GM21737 (cell line): Measurements from ENCODE around the gene LPAR3.
A peak's percentile ranks its signal among the peaks of the same experiment; 100 is the strongest.

Source experiments
- ATAC-seq: cut with Tn5 transposase; IDR thresholded peaks from one replicate; pipeline ENCODE4 v1.9.1; 2021; ENCODE audit warnings: mild to moderate bottlenecking, moderate library complexity; ENCODE audit not compliant: unreplicated experiment

Gene LPAR3

DNA sequence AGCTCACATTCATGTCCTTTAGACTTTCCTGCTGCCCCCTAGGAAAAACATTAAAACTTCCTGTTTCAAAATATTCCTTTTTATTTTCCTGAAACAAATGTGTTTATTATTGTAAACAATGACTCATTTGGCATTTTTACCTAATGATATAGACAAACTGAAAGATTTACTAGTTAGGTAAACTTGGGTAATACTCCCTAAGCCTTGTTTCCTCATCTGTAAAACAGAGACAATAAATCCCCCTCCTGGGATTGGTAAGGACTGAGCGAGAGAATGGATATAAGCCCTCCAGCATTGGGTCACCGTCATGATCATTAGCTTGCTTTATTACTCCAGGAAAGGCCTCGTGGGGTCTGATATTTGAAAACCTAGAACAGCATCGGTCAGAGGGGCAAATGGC lies 59.8 kb downstream of the LPAR3 start:
- ATAC-seq: no peak

DNA sequence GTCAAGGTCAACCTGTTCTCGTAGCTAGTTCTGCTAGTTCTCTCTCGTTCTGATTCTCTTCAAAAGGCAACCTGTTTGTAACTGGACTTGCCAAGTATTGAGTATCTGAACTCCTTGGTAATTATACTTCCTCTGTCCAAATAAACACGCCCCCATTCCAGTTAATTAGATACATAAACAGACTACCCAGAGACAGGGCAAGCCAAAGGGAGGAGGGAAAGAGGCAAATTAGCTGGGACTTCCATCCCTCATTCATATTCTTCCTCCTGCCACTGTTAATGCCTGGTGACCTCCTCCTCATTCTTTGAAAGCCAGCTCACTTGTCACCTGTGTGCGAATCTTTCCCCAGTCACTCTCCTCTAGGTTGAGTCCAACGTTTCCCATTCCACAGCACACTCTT lies 62.9 kb downstream of the LPAR3 start:
- no peak for ATAC-seq

DNA sequence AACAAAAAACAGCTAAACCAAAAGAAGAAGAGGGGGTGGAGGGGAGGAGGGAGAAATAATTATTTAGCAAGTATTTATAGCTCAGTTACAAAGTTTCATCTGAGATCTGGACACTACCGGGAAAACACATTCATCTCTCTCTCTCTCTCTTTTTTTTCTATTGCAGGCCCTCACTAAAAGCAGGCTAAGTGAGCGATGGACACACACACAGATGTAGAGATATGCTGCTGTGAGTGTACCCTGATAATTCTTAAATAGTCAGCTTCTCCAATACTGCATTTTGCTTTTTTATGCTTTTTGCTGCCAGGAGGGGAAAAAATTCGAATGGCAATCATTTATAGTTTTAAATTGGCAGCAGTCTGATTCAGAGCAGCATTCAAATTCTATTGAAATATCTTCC lies 65.0 kb downstream of the LPAR3 start:
- no peak for ATAC-seq

DNA sequence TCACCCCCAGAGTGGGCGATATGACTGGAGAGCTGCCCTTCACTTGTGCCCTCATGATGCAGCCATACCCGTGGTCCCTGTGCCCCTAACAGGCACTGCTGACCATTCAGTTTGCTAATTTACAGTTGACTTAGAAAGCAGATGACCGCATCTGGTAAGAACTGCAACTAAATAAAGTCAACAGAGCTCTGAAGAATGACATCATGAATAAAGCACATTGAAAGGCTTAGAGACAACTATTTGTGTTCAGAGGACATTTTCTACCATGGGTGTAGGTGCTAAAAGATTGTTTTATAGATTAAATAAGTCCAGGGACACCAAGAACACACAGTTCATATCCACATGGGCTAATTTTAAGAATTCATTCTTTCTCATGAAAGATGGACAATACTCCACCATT lies 65.5 kb downstream of the LPAR3 start:
- ATAC-seq: no peak

DNA sequence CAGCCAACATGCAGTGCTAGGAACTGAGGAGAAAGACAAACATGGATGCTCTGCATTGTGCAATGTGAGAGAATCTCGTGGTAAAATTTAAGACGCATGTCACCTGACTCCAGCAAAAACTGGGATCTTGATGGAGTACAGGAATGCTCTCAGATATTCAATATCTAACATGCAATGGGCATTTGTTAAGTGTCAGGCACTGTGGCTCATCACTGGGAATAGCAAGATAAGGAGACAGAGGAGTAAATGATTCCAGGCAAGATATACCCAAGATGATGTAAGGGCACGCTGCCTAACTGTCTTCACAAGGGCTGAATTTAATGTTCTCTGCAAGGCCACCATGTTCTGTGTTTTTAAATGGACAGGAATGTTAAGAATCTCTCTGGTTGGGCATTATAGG lies 67.8 kb downstream of the LPAR3 start:
- ATAC-seq: no peak

DNA sequence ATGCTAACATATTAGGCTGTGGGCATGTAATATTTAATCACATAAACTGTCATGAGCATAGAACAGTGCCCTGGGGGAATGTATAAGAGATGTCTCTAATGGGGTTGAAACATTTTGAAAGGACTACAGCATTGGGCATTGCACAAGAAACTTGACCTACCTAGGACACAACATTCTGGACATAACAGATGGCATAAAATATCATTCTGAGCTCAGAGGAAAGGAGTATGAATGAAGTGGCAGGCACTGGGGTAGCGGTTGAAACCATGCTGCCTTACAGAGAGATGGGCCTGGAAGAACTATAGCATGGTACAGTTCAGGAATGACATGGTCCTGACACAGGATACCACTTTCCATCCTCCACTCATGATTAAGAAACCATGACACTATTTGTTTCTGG lies 69.0 kb downstream of the LPAR3 start:
- no peak for ATAC-seq

DNA sequence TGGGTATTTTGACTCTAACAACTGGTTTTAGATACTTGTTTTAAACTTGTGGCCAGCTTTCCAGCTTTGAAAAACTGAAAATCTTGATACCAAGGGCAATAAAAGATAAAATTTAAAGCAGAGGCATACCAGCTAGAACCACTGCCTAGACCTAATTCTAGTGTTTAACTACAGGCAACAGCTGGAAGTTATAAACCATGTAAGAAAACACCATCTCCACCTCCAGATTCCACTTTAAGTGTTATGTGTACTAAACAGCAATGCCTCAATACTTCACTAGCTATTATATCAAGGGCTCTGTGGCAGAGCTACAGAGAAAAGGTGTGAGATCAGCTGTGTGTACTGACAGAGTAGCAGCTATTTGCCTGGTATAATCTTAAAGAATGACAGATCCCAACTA lies 69.5 kb downstream of the LPAR3 start:
- ATAC-seq: no peak

DNA sequence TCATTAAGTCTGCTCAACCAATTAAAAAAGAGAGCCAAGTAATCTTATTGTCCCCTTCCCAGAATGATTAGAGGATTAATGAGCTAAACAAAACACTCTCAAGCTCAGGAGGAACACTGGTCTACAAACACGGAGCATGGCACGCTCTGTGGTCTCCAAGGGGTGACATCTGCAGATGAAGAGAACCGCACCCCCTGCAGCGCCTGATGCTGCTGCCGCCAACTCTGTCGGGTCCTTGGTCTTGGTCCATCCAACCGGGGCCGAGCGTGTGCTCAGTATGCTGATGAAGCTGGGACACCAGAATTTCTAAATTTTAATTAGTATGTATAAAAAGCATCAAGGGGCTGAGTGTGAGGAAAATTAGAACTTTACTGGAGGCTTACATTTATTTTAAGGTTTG lies 82.7 kb downstream of the LPAR3 start:
- ATAC-seq: no peak

DNA sequence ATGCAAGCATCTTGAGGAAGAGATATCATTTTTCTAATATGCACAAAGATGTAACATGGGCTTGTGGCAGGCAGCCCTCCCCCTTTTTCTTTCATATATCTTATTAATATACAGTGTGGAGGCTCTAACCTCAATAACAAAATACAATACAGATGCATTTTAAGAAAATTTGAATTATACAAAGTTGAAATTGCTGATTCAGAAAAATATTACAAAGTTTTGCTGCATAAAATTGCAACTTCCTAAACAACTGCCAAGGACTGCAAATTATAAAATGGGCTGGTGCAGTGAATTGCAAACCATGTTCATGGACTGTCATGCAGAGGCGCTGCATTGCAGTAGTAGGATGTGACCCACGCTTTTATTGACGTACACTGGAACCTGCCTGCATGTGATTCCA lies 84.0 kb downstream of the LPAR3 start:
- ATAC-seq: no peak

DNA sequence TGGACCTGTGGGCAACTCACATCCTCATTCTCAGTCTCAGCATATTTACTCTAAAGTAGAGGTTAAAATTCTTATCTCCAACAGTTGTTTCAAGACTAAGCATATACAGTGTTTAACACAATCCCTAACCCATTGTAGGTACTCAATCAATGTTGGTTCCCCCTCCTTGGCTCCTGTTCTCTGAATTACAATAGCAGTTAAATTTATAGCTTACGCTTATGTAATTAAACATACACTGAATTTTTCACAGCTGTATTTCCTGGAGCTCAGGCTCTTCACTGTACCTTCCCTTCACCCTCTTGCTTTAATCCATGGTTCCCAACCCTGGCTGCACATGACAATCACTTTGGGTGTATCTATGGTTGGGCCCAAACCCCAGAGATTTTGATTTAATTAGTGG lies 89.4 kb downstream of the LPAR3 start:
- no peak for ATAC-seq

DNA sequence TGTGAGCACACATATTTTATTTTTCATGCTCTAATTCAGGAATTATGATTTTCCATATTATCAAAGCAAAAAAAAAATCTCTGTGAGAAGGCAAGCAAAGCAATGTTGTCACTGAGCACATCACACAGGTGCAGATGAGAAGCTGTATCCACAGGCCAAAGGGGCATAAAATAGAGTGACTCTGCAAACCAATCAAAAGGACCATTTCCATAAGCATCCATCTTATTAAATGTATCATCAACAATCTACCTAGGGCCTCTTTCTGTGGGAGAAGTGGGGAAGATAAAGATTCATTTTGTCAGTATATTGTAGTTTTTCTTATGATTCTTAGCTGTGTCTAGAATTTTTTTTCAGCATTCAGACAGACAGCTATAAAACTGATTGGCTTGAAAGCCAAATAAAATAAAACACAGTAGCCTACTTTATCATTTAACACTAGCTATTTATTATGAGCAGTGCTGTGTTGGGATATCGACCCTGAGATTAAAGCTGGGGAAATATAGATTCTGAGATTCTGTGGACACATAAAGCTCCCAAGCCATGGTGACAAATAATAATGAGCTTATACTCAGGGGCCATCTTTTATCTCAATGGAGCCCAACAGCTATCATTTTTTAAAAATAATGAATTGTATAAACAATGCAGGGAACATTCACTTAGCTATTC lies 90.3 kb downstream of the LPAR3 start:
- ATAC-seq: no peak

DNA sequence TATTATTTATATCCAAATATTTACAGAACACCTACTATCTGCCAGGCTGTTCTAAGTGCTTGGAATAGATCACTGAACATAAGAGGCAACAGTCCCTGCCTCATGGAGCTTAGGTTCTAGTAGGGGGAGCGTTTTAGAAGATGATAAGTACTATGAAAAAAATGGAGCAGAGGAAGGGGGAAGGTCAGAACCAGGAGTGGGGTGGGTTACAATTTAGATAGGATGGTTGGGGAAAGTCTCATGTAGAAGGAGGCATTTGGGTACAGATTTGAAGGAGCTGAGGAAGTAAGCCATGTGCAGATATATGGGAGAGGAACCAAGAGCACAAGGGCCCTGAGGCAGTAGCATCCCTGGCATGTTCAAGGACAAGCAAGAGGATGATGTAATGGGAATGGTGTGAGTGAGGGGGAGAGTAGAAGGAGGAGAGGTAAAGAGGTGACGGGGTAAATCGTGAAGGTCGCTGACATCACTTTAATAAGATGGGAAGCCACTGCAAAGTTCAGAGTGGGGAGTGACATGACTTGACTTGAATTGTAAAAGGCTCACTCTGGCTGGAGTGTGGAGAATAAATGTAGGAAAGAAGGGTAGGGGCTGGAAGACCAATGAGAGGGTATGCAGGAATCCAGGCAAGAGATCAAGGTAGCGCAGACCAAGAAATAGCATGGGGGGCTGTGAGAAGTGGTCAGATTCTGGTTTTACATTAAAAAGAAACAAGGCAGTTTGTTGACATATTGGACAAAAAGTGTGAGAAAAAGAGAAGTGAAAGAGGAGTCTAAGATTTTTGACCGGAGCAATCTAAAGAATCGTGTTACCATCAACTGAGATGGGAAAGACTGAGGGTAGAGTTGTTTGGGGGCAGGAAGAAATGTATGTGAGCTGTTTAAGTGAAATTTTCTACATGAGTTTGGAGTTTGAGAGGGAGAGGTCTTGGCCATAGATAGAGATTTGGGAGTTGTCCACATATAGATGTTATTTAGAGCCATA lies 92.6 kb downstream of the LPAR3 start:
- ATAC-seq: no peak

DNA sequence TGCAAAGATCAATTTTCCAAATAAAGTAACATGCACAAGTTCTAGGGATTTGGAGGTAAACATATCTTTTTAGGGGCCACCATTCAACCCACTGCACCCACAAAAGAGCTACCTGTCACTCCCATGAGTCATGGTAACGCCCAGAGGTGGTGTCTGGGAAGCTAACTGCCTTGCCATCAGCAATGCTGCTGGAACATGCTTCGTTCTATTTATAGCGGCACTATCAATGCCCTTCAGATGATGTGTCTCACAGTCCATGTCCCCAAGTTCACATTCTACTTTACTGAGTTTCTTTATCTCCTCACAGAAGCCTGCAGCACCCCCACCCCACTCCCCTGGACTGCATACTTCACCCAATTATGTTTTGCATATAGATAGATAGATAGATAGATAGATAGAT lies 95.4 kb downstream of the LPAR3 start:
- no peak for ATAC-seq

DNA sequence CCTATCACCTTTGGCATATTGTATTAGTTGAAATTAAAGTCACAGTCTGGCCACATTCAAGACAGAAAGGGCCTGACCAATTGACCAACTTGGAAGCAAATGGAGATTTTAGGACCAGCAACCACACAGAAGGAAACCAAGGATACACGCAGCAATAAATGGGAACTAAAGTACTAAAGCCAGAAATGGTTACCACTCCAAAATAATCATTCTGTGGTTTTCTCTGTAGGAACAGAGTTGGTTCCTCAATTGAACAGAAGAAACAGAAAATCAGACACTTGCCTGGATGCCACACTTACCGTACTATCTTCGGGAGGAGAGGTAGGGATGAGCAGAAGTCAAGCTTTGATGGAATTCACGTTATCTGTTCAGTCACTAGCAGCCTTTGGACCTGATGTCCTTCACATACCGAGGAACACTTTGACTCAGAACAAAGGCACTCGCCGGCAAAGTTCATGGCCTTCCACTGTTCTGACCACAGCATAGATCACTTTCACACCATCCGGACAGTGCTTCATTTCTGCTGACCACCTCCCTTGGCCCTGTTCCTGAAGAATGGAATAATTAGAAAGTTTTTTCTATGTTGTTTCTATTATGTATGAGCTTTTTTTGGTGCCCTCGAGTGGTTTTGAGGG lies 96.9 kb downstream of the LPAR3 start:
- ATAC-seq: no peak

DNA sequence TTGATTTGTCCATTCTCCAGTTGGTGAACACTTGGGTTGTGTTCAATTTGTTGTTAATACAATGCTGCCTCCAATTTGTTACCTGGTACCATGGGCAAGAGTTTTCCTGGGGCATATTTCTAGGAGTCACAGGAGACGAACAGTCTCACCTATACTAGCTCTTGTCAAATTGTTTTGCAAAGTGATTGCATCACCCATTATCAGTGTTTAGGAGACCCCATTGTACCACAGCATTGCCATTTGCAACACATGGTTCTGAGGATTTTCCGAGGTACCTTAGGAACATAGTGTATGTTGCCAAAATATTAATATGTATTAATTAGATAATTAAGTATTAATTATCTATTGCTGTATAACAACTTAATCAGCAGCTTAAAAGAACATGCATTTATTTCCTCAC lies 97.8 kb downstream of the LPAR3 start:
- no peak for ATAC-seq

DNA sequence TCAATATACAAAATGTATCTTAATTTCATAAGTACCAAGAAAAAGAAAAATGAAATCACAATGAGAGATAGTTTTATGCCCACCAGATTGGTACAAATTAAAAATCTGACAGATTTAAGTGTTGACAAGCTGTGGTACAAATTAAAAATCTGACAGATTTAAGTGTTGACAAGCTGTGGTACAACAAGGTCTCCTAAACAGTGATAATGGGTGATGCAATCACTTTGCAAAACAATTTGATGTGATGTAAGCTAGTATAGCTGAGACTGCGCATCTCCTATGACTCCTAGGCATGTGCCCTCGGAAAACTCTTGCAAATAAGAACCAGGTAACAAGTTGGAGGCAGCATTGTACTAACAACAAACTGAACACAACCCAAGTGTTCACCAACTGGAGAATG lies 100.6 kb downstream of the LPAR3 start:
- ATAC-seq: no peak

DNA sequence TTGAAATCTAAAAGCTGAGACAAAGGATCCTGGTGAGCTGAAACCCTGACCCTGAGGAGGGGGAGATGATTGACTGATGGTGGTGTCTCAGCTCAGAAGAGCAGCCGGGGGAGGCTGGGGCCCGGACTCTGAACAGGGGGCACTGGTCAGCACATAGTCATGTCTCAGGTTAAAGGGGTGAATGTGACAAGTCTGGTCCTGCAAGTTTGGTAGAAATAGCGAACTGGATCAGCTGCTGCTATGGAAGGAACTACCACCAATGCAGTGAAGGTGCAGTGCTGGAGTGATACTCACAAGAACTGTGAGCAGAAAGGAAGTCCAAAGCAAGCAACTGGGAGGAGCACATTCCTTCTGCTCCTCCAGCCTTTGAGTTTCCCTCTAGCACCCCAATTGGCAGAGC lies 104.0 kb downstream of the LPAR3 start:
- no peak for ATAC-seq

DNA sequence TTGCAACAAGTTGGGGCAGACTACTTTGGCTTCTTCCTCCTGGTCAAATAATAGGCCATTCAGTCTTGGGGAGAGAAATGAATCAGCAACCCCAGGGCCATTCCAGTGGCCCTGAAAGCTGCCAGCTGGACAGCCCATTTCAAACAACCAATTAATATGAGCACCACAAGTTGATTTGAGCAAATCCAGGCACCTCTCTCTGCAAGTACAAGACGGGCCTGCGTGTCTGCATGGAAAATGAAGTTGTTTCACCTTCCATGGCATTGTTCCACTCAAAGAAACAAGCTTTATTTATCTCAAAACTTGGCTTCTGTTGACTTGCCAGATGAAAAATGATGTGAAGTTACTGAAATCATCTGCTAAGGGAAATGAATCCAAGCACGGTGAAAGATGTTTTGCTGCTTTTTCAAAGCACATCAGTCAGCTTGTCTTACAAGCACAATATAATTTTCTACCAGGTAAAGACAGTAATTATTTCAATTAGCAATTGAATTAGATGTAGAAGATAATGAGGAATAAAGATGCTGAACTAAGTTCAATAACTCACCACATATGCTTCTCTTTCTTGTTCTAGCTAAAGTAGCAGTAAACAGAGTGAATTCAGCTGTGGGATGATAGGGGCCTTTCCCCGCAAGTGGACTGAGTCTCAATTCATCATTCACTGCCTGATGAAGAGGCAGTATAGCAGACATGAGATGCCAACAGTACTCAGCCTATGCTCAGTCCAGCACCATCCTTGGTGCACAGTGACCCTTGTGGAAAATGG lies 107.6 kb downstream of the LPAR3 start:
- ATAC-seq: no peak

DNA sequence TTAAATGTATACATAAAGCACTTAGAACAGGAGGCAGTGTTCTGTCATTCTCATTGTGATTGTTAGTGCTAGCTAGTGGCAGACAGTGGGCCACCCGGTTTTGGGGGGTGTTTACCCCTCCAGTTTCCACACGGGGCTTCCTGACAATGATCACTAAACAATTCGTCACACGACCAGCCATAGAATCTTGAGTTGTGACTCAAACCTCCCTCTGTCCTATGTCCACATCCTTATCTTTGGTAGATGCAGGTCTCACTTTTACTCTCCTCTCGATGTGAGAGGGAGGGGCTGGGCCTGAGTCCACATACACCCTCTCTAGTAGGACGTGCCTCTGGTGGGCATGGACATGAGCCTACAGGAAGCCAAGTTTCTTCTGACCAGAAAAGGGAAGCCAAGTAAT lies 110.1 kb downstream of the LPAR3 start:
- no peak for ATAC-seq

DNA sequence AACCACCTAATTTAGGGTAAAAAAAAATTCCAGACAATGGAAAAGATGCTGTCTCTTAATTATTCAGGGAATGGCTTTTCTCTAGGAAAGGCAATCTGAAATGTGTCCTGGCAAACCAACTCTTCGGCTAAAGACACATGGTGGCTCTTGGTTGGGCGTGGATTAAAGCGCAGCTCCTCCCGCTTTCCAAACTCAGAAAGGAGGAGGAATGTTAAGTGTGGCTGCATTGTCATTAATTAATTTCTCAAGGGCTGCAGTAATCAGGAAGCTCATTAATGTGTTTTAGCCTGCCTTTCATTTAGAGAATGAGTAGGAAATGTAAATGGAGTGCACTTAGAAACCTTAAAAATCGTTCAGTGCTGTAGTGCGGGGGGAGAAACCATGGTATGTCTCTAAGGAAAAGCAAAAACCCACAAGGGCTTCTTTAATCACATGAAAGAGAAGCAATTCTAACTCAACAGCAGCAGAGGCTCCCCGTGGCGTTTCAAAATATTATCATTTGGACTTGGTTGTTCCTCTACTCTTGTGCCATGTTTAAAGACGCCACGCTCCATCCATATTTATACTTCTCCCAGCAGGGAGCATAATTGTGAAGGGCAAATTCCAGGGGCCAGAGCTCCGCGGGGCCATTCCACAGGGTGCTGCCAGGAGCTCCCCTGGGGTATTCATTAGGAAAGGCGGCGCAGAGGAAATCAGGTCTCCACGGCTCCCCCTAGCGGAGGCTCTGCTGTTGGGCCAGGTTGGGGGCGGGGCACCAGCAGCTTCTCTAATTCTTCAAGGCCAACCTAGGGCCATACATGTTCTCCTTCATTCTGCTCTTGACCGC lies 110.8 kb downstream of the LPAR3 start:
- peak; percentile 71 for ATAC-seq
